GM23248 (cell line): Measurements from ENCODE around the gene EN1.

Source experiments
- EZH2 ChIP-seq: fragments of 200-600 bp; sonication (generic); IDR thresholded peaks from 2 replicates; pipeline ENCODE4 v1.6.1; 2018; ENCODE audit warnings: antibody characterized with exemption, mild to moderate bottlenecking; ENCODE audit not compliant: insufficient read depth, poor library complexity, severe bottlenecking
- EZH2phosphoT487 ChIP-seq: fragments of 200-600 bp; sonication (generic); IDR thresholded peaks from 2 replicates; pipeline ENCODE4 v1.6.1; 2018; ENCODE audit warnings: antibody characterized with exemption, moderate library complexity, mild to moderate bottlenecking, low read depth; ENCODE audit not compliant: insufficient read depth

GRCh38 chr2:118859157-118859770 lies 11.8 kb upstream of the EN1 start:
- TF ChIP-seq EZH2 (no peak), EZH2phosphoT487 (no peak)
